ENCODE data around the gene GALNT14.

Gene GALNT14

DNA sequence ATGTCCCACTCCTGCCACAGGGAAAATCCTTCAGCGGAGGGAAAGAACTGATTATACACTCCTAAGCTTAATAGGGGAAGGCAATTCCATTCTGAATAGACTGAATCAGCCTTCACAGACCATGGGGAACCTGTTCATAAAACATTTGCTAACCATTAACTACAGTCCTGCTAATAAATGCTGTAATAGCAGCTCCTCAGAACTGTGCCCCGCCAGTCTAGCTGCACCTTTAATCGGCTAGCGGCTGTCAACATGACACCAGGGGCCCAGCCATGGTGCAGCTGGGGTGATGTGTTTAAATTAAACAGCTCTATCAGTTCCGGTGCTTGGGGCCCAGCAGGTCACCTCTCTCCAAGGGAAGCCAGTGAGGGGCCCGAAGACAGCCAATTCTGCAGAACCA, 77.8 kb downstream of the GALNT14 start:
- no peak for ATAC-seq
- TF ChIP-seq RARB (CRISPR knock-in tag; IDR thresholded peaks at IDR 0.05) (no peak), SNAI2 (CRISPR knock-in tag; IDR thresholded peaks at IDR 0.05) (no peak), ZFP30 (CRISPR knock-in tag; IDR thresholded peaks at IDR 0.05) (no peak), ZNF565 (CRISPR knock-in tag; conservative IDR thresholded peaks at IDR 0.05; ENCODE audit: low read depth) (no peak), CSRNP3 (CRISPR knock-in tag; IDR thresholded peaks at IDR 0.05) (no peak), PPARA (CRISPR knock-in tag; IDR thresholded peaks at IDR 0.05; ENCODE audit: borderline replicate concordance) (no peak), ZFP3 (CRISPR knock-in tag; IDR thresholded peaks at IDR 0.05) (no peak), TOX (CRISPR knock-in tag; IDR thresholded peaks at IDR 0.05; ENCODE audit: borderline replicate concordance) (no peak), ISL1 (CRISPR knock-in tag; IDR thresholded peaks at IDR 0.05) (no peak), CSDC2 (CRISPR knock-in tag; IDR thresholded peaks at IDR 0.05) (no peak), ARNTL (CRISPR knock-in tag; IDR thresholded peaks at IDR 0.05; ENCODE audit: borderline replicate concordance, low read depth) (no peak)
- TF ChIP-seq, protein P1, sequence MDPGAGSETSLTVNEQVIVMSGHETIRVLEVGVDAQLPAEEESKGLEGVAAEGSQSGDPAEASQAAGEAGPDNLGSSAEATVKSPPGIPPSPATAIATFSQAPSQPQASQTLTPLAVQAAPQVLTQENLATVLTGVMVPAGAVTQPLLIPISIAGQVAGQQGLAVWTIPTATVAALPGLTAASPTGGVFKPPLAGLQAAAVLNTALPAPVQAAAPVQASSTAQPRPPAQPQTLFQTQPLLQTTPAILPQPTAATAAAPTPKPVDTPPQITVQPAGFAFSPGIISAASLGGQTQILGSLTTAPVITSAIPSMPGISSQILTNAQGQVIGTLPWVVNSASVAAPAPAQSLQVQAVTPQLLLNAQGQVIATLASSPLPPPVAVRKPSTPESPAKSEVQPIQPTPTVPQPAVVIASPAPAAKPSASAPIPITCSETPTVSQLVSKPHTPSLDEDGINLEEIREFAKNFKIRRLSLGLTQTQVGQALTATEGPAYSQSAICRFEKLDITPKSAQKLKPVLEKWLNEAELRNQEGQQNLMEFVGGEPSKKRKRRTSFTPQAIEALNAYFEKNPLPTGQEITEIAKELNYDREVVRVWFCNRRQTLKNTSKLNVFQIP (CRISPR knock-in tag; IDR thresholded peaks at IDR 0.05; ENCODE audit: borderline replicate concordance, low read depth), result no peak
- TF ChIP-seq, protein P2, sequence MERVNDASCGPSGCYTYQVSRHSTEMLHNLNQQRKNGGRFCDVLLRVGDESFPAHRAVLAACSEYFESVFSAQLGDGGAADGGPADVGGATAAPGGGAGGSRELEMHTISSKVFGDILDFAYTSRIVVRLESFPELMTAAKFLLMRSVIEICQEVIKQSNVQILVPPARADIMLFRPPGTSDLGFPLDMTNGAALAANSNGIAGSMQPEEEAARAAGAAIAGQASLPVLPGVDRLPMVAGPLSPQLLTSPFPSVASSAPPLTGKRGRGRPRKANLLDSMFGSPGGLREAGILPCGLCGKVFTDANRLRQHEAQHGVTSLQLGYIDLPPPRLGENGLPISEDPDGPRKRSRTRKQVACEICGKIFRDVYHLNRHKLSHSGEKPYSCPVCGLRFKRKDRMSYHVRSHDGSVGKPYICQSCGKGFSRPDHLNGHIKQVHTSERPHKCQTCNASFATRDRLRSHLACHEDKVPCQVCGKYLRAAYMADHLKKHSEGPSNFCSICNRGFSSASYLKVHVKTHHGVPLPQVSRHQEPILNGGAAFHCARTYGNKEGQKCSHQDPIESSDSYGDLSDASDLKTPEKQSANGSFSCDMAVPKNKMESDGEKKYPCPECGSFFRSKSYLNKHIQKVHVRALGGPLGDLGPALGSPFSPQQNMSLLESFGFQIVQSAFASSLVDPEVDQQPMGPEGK (CRISPR knock-in tag; IDR thresholded peaks at IDR 0.05; ENCODE audit: borderline replicate concordance), result no peak

- ATAC-seq, result no peak
- TF ChIP-seq BACH2 (CRISPR knock-in tag; IDR thresholded peaks at IDR 0.05; ENCODE audit: borderline replicate concordance) (no peak), ZNF565 (CRISPR knock-in tag; conservative IDR thresholded peaks at IDR 0.05; ENCODE audit: low read depth) (no peak), ZNF70 (CRISPR knock-in tag; IDR thresholded peaks at IDR 0.05) (no peak), TSHZ2 (CRISPR knock-in tag; IDR thresholded peaks at IDR 0.05) (no peak), ARNTL (CRISPR knock-in tag; IDR thresholded peaks at IDR 0.05; ENCODE audit: borderline replicate concordance, low read depth) (no peak), ZC3H10 (CRISPR knock-in tag; IDR thresholded peaks at IDR 0.05) (no peak), ZFP30 (CRISPR knock-in tag; IDR thresholded peaks at IDR 0.05) (no peak), TCF4 (CRISPR knock-in tag; IDR thresholded peaks at IDR 0.05; ENCODE audit: borderline replicate concordance) (no peak), SNAI2 (CRISPR knock-in tag; IDR thresholded peaks at IDR 0.05) (no peak), CREB5 (CRISPR knock-in tag; IDR thresholded peaks at IDR 0.05; ENCODE audit: low read depth) (no peak)
Observed at GRCh38 chr2:31058096-31059035, 79.9 kb downstream of the GALNT14 start.

DNA sequence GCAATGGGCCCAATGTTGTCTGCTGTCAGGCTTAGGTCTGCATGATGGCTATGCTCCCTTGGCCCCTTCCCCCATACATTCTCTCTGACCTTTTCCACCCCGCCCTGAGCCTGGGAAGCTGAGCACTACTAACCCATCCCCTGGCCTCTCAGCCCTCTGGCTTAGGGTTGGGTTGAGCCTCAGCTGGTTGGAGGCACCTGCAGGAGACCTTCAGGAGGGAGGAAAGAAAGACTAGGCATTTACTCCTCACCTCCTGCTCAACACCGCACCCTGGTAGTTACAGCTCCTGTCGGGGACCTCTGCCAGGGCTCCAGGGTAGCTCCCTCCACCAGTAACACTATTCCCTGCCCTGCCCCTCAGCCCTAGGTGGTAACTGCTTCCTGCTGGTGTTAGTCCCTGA, 80.5 kb downstream of the GALNT14 start:
- no peak for ATAC-seq
- TF ChIP-seq OSR1 (CRISPR knock-in tag; IDR thresholded peaks at IDR 0.05) (no peak), GLIS3 (CRISPR knock-in tag; IDR thresholded peaks at IDR 0.05) (no peak), ZFP30 (CRISPR knock-in tag; IDR thresholded peaks at IDR 0.05) (no peak), ARNTL (CRISPR knock-in tag; IDR thresholded peaks at IDR 0.05; ENCODE audit: borderline replicate concordance, low read depth) (no peak), RARB (CRISPR knock-in tag; IDR thresholded peaks at IDR 0.05) (no peak), ZNF8 (CRISPR knock-in tag; IDR thresholded peaks at IDR 0.05) (no peak), TSHZ2 (CRISPR knock-in tag; IDR thresholded peaks at IDR 0.05) (no peak), ZNF565 (CRISPR knock-in tag; conservative IDR thresholded peaks at IDR 0.05; ENCODE audit: low read depth) (no peak), PPARA (CRISPR knock-in tag; IDR thresholded peaks at IDR 0.05; ENCODE audit: borderline replicate concordance) (no peak)
- TF ChIP-seq, protein P1 (CRISPR knock-in tag; IDR thresholded peaks at IDR 0.05; ENCODE audit: borderline replicate concordance, low read depth), result no peak
